ENCODE results near the gene FGD5. TPM values are rescaled to one million over a fixed set of nuclear protein-coding genes. Genes with fewer than 3 reads are reported as not detected.

Gene FGD5
- total RNA-seq, 1 donor from 2014 or later, result 0.24 TPM

DNA sequence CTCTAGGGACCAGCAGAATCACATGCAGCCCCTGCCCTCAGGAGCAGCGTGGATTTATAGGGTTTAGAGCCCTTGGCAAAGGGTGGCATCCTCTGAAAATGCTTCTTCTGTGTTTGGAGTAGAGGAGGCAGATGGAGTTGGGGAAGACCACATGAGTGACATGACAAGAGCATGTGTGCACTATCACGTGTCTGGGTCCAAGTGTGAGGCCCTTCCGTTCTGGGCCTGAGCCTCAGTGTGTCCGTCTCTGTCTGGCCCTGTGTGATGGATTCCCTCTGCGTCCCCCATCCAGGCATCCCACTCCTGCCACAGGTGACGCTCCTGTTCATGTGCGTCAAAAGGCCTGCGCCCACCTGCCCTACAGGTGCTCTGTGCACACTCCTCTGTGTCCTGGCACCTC lies 30.1 kb downstream of the FGD5 start:
- peaks cover 23% of the 10 kb centered on the region for H3K4me1 Mint-ChIP-seq

DNA sequence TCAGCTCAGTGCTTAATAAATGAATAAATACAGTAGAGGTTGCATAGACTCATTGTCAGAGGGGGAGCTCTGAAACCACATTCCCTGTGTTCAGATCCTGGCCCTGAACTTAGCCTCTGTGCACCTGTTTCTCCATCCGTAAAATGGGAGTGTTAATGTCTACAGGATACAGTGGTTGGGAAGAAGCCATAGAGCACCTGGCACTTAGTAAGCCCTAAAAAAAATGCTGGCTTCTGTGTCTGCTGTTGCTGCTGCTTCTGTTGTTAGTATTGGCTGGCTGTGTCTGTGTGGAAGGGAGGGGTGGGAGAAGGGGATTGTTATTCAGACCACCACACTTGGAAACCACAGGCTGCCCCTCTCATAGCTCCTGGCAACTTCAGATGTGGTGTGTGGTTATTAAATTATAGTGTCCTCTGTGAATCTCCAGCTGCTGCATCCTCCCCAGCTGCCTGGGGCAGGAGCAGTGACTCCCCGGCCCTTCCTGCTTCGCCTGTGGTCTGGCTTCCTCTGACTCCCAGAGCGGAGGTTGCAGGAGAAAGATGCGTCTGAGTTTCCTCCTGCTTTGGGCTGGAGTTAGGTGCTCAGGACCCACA lies 31.0 kb downstream of the FGD5 start:
- Mint-ChIP-seq H3K36me3 (no peaks in the 10 kb centered on the region), H3K27ac (no peak overlapping the region), H3K4me3 (no peak overlapping the region), H3K4me1 (peaks cover 23% of the 10 kb centered on the region), H3K9me3 (no peaks in the 10 kb centered on the region), H3K27me3 (ENCODE audit: insufficient read depth, low read depth) (peaks cover 12% of the 10 kb centered on the region)
- Histone ChIP-seq H3K9me3 (ENCODE audit: low read depth) (no peaks in the 10 kb centered on the region), H2AFZ (replicated peaks) (no peak overlapping the region), H3K4me2 (no peak overlapping the region), H3K27ac (no peak overlapping the region), H3K4me3 (no peak overlapping the region), H3K79me2 (ENCODE audit: low read depth) (no peaks in the 10 kb centered on the region), H4K20me1 (ENCODE audit: low read depth) (no peaks in the 10 kb centered on the region), H3K27me3 (no peaks in the 10 kb centered on the region), H3K36me3 (no peaks in the 10 kb centered on the region), H3F3A (ENCODE audit: low read depth) (no peaks in the 10 kb centered on the region), H3K4me1 (peaks cover 19% of the 10 kb centered on the region), H3K9ac (no peak overlapping the region)
- DNase-seq (ENCODE audit: low spot score), result no peak
- TF ChIP-seq EZH2phosphoT487 (IDR thresholded peaks at IDR 0.05), result no peak
- TF ChIP-seq, protein P1, sequence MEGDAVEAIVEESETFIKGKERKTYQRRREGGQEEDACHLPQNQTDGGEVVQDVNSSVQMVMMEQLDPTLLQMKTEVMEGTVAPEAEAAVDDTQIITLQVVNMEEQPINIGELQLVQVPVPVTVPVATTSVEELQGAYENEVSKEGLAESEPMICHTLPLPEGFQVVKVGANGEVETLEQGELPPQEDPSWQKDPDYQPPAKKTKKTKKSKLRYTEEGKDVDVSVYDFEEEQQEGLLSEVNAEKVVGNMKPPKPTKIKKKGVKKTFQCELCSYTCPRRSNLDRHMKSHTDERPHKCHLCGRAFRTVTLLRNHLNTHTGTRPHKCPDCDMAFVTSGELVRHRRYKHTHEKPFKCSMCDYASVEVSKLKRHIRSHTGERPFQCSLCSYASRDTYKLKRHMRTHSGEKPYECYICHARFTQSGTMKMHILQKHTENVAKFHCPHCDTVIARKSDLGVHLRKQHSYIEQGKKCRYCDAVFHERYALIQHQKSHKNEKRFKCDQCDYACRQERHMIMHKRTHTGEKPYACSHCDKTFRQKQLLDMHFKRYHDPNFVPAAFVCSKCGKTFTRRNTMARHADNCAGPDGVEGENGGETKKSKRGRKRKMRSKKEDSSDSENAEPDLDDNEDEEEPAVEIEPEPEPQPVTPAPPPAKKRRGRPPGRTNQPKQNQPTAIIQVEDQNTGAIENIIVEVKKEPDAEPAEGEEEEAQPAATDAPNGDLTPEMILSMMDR (IDR thresholded peaks at IDR 0.05), result no peak
- no peak for TF ChIP-seq EZH2 (IDR thresholded peaks at IDR 0.05)

More for the DNA sequence above, 30.1 kb downstream of the FGD5 start:
- H3K4me2 ChIP-seq, result no peak overlapping the region
- no peaks in the 10 kb centered on the region for H3K79me2 ChIP-seq (ENCODE audit: low read depth)
- H3K4me3 ChIP-seq, result no peak overlapping the region
- no peak overlapping the region for H3K27ac Mint-ChIP-seq
- H3F3A ChIP-seq (ENCODE audit: low read depth), result no peaks in the 10 kb centered on the region
- H3K27me3 ChIP-seq, result no peaks in the 10 kb centered on the region
- peaks cover 19% of the 10 kb centered on the region for H3K4me1 ChIP-seq
- H3K4me3 Mint-ChIP-seq, result no peak overlapping the region
- no peak for TF ChIP-seq EZH2 (IDR thresholded peaks at IDR 0.05)
- TF ChIP-seq, protein P1 (IDR thresholded peaks at IDR 0.05), result no peak
- TF ChIP-seq EZH2phosphoT487 (IDR thresholded peaks at IDR 0.05), result no peak
- no peak overlapping the region for H3K27ac ChIP-seq
- DNase-seq (ENCODE audit: low spot score), result no peak
- no peaks in the 10 kb centered on the region for H4K20me1 ChIP-seq (ENCODE audit: low read depth)
- H3K9ac ChIP-seq, result no peak overlapping the region
- no peaks in the 10 kb centered on the region for H3K9me3 ChIP-seq (ENCODE audit: low read depth)
- H3K36me3 ChIP-seq, result no peaks in the 10 kb centered on the region
- no peaks in the 10 kb centered on the region for H3K9me3 Mint-ChIP-seq
- H3K27me3 Mint-ChIP-seq (ENCODE audit: insufficient read depth, low read depth), result peaks cover 16% of the 10 kb centered on the region
- no peak overlapping the region for H2AFZ ChIP-seq (replicated peaks)
- no peaks in the 10 kb centered on the region for H3K36me3 Mint-ChIP-seq

DNA sequence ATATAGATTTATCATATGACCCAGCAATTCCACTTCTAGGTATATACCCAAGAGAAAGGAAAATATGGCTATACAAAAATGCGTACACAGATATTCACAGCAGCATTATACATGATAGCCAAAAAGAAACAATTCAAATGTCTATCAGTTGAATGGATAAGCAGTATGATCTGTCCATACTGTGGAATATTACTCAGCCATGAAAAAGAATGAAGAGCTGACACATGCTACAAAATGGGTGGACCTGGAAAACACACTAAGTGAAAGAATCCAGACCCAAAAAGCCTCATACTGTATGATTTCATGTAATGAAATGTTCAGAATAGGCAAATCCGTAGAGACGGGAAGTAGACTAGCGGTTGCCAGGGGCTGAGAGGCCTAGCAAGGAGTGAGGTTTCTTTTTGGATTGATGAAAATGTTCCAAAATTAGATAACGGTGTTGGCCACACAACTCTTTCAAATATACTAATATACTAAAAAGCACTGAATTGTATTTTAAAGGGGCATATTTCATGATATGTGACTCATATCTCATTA lies 33.4 kb downstream of the FGD5 start:
- no peak for DNase-seq (ENCODE audit: low spot score)
- Mint-ChIP-seq H3K27ac (no peak overlapping the region), H3K36me3 (no peaks in the 10 kb centered on the region), H3K27me3 (ENCODE audit: insufficient read depth, low read depth) (peaks cover 5% of the 10 kb centered on the region), H3K4me3 (no peak overlapping the region), H3K9me3 (peaks cover 8% of the 10 kb centered on the region), H3K4me1 (peaks cover 13% of the 10 kb centered on the region)
- Histone ChIP-seq H3K9me3 (ENCODE audit: low read depth) (no peaks in the 10 kb centered on the region), H3F3A (ENCODE audit: low read depth) (no peaks in the 10 kb centered on the region), H3K79me2 (ENCODE audit: low read depth) (no peaks in the 10 kb centered on the region), H3K27me3 (no peaks in the 10 kb centered on the region), H3K9ac (no peak overlapping the region), H3K4me3 (no peak overlapping the region), H4K20me1 (ENCODE audit: low read depth) (no peaks in the 10 kb centered on the region), H3K36me3 (no peaks in the 10 kb centered on the region), H2AFZ (replicated peaks) (no peak overlapping the region), H3K27ac (no peak overlapping the region), H3K4me2 (no peak overlapping the region), H3K4me1 (peaks cover 10% of the 10 kb centered on the region)
- no peak for TF ChIP-seq EZH2 (IDR thresholded peaks at IDR 0.05)
- TF ChIP-seq EZH2phosphoT487 (IDR thresholded peaks at IDR 0.05), result no peak
- TF ChIP-seq, protein P1 (IDR thresholded peaks at IDR 0.05), result no peak

All from neural progenitor cell (in vitro differentiated cells).